DND-41 (cell line): ENCODE results near the gene GRK3.
"Not testable (repeated sequence)": the region's sequence is repeated elsewhere in the genome, so short reads cannot be mapped to it uniquely, and the experiment has no call there.

ENCODE experiments used
- EZH2 ChIP-seq: IDR thresholded peaks from 3 replicates; pipeline ENCODE4 v1.6.1; 2012; ENCODE audit warnings: borderline replicate concordance, low read depth, mild to moderate bottlenecking, moderate library complexity, low read length, inconsistent platforms; ENCODE audit not compliant: severe bottlenecking
- TF ChIP-seq, protein P1 (sequence below): IDR thresholded peaks from 2 replicates; pipeline ENCODE4 v1.5.1; 2012; ENCODE audit warnings: borderline replicate concordance, low read length, moderate library complexity, mild to moderate bottlenecking; ENCODE audit not compliant: poor library complexity, severe bottlenecking; ENCODE audit errors: extremely low read depth

DNA sequence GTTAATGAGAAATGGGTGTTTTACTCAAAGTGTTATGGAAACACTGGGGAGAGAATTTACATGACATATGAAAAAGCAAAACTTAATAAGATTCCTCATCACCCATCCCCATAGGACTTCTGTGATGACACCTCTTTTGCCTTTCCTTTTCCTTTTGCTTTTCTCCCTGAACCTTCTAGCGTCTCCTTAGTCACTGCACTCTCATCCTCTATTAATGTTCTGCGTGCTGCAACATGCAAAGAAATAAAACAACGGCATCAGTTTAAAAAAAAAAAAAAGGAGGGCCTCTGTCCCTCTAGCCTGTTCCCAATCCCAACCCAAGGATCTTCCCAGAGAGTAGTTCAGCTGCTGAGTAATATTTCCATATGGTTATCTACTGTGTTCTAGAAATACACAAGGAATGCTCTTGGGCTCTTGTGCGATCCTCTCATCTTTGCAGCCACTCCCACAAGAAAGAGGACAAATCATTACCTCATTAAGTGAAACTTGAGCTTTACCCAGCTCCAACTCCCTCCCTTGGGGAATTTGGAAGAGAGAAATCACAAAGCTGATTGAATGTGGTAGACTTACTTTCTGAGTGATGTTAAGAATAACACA is 34.8 kb upstream of the GRK3 start:
- TF ChIP-seq, protein P1, sequence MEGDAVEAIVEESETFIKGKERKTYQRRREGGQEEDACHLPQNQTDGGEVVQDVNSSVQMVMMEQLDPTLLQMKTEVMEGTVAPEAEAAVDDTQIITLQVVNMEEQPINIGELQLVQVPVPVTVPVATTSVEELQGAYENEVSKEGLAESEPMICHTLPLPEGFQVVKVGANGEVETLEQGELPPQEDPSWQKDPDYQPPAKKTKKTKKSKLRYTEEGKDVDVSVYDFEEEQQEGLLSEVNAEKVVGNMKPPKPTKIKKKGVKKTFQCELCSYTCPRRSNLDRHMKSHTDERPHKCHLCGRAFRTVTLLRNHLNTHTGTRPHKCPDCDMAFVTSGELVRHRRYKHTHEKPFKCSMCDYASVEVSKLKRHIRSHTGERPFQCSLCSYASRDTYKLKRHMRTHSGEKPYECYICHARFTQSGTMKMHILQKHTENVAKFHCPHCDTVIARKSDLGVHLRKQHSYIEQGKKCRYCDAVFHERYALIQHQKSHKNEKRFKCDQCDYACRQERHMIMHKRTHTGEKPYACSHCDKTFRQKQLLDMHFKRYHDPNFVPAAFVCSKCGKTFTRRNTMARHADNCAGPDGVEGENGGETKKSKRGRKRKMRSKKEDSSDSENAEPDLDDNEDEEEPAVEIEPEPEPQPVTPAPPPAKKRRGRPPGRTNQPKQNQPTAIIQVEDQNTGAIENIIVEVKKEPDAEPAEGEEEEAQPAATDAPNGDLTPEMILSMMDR: not testable (repeated sequence)
- not testable (repeated sequence) for TF ChIP-seq EZH2
